Left lobe of liver (tissue), 2 donors: ENCODE measurements around the gene FOXN3. TPM values are rescaled to one million over a fixed set of nuclear protein-coding genes. Genes with fewer than 3 reads are reported as not detected.
"Not testable (repeated sequence)": the region's sequence is repeated elsewhere in the genome, so short reads cannot be mapped to it uniquely, and the experiment has no call there.

Experiments used
- ATAC-seq: fragments of 200-7000 bp; cut with Tn5 transposase; one replicate; pipeline ENCODE4 v1.9.1; 2020; ENCODE audit warnings: mild to moderate bottlenecking, moderate library complexity
- DNase-seq: peaks from one replicate; pipeline ENCODE4 v3.0.0-alpha.2; 2020; ENCODE audit warnings: low spot score
- total RNA-seq: library from RNA; stranded (reverse); gene quantifications from one replicate; pipeline ENCODE4 v1.2.1, GENCODE V29; 2021
- donor health status: DM: no; HTN: no; CAD: no; lungs with moderate emphysema.
- donor health status: DM: no; HTN: yes; CAD: no.

The FOXN3 gene
- total RNA-seq, 1 donor from 2014 or later: 72.9 TPM

GRCh38 chr14:89209558-89209957, 207.5 kb downstream of the FOXN3 start:
- ATAC-seq (no peak), DNase-seq (no peak)

- ATAC-seq (no peak), DNase-seq (no peak)
These were observed 209.1 kb downstream of the FOXN3 start for GRCh38 chr14:89207925-89208328.

GRCh38 chr14:89206389-89207031, 210.5 kb downstream of the FOXN3 start:
- ATAC-seq (no peak), DNase-seq (no peak)

- ATAC-seq (no peak), DNase-seq (no peak)
These were observed 211.8 kb downstream of the FOXN3 start for GRCh38 chr14:89205137-89205740.

GRCh38 chr14:89202413-89203190, 214.4 kb downstream of the FOXN3 start:
- ATAC-seq (no peak), DNase-seq (no peak)

GRCh38 chr14:89201645-89202044, 215.4 kb downstream of the FOXN3 start:
- ATAC-seq (no peak), DNase-seq (no peak)

- ATAC-seq, DNase-seq: not testable (repeated sequence)
These were observed 217.7 kb downstream of the FOXN3 start for GRCh38 chr14:89199357-89199756.

- DNase-seq (no peak), ATAC-seq (no peak)
These were observed 218.3 kb downstream of the FOXN3 start for GRCh38 chr14:89198544-89199329.

GRCh38 chr14:89197623-89198022, 219.4 kb downstream of the FOXN3 start:
- no peak for ATAC-seq

GRCh38 chr14:89196545-89196944, 220.5 kb downstream of the FOXN3 start:
- DNase-seq (no peak), ATAC-seq (no peak)

More at GRCh38 chr14:89197623-89198022, 219.4 kb downstream of the FOXN3 start:
- no peak for DNase-seq

GRCh38 chr14:89194376-89194775, 222.7 kb downstream of the FOXN3 start:
- ATAC-seq: no peak
- DNase-seq: no peak

- ATAC-seq (no peak), DNase-seq (no peak)
These were observed 226.1 kb downstream of the FOXN3 start for GRCh38 chr14:89190765-89191513.

- DNase-seq: no peak
- ATAC-seq: peak; percentile 54
These were observed 228.5 kb downstream of the FOXN3 start for GRCh38 chr14:89188492-89188891.

GRCh38 chr14:89187501-89187900, 229.5 kb downstream of the FOXN3 start:
- no peak for DNase-seq
- no peak for ATAC-seq

- peak; percentile 47 for ATAC-seq
- no peak for DNase-seq
These were observed 230.1 kb downstream of the FOXN3 start for GRCh38 chr14:89186856-89187376.

GRCh38 chr14:89185919-89186855, 230.8 kb downstream of the FOXN3 start:
- ATAC-seq (peak; percentile 58), DNase-seq (no peak)

- no peak for DNase-seq
- no peak for ATAC-seq
These were observed 232.1 kb downstream of the FOXN3 start for GRCh38 chr14:89184952-89185351.

- ATAC-seq: no peak
- no peak for DNase-seq
These were observed 234.7 kb downstream of the FOXN3 start for GRCh38 chr14:89182326-89182725.

- DNase-seq (no peak), ATAC-seq (no peak)
These were observed 236.5 kb downstream of the FOXN3 start for GRCh38 chr14:89180546-89180945.
